NOMO-1 (cell line): ENCODE results near the gene FAM171A2.
A peak's percentile ranks its signal among the peaks of the same experiment; 100 is the strongest.

Experiments used
- DNase-seq, 2 experiments: peaks; one replicate each; lab custom pipeline; 2025; ENCODE audit not compliant: unreplicated experiment in 2 of 2; lab: John Stamatoyannopoulos, UW

FAM171A2 gene

DNA sequence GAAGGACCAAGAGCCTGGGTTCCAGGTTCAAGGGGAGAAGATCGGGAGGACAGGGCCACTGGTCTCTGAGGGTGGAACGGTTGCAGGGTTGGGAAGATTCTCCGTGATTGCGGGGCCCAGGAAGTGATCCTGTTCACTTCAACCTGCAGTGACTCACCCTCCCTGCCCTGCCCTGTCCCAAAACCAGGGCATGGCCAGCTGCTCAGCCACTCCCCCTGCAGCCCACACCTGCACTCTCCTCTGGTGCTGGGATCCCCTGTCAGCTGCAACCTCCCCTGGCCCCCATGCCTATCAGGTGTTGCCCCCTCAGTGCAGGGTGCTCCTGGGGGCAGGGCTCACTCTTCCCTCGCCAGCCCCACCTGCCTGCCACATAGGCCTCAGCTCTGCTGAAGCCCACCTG, 54.2 kb downstream of the FAM171A2 start:
- DNase-seq = no peak

DNA sequence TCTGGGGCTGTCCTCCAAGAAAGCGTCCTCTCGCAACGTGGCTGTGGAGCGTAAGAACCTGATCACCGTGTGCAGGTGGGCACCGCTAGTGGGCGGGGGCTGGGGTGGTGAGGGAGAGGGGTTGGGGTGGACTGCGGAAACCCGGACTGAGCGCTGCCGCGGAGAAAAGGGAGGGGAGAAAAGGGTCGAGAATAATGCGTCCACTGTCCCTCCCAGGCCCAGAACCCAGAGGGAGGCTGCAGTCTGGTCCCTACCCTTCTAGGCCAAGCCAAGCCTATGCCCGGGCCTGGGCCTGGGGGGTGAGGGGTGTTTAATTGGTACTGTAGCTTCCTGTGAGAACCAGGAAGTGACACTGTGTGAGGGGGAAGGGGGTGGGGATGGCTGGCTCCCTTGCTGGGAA, 54.8 kb downstream of the FAM171A2 start:
- no peak for DNase-seq

DNA sequence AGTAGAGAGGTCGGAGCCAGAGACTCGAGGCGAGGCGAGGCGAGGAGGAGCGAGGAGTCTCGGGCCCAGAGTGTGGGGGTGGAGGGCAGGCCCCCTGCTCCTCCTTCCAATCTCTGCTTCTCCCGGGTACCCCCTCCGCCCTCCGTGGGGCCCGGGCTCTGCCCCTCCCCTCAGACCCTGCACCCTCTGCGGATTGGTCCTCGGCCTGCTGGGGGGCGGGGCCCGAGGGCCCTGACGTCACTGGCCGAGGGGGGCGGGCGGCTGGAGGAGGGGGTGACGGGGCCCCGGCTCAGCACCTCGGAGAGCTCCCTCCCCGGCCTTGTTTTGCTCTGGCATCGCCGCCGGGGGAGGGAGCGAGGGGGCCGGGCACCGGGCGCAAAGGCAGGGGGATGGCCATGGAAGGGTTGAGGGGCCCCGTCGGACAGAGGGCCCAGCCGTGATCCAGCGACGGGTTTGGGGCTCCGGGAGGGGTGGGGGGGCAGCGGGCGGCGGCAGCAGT, 55.3 kb downstream of the FAM171A2 start, which contains the start of gene RUNDC3A:
Gene RUNDC3A, plus strand, starts transcription at position 282 of the 499 bp plus-strand sequence. CDS start 232 bp downstream, outside the sequence.
- DNase-seq = peak; percentile 43 to 70

DNA sequence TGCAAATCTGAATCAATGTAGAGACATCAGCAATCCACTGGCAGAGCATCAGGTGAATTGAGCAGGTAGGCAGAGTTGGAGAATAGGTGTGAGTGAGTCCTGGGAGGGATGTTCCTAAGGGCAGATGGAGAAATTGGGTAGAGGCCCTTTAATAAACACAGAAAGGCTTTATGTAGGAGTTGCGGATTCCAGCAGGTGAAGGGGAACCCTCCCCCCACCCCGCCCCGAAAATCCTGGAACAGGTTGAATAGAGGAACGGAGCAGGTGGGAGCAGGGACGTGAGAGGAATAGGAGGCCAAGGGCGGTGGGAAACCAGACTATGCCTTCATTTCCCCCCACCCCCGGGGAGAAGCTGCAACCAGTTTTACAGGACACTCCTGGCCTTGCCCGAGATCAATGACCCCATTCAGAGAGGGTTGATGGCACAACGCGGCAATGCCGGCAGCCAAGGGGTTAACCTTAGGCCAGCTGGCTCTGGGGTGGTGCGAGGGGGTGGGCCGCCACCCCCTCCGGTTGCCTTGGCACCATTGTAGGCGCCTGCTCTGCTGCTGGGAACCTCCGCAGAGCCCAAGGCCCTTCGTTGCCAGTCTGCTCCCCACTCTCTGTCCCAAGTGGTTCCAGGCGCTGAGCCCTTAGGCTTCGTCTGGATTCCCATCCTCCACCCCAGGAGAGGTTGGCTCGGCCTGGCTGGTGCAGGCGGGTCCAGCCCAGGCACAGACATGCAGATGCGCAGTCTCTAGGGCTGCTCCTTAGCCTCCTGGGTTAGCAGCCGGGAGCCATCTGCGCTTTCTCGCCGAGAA, 56.1 kb downstream of the FAM171A2 start:
- no peak for DNase-seq

DNA sequence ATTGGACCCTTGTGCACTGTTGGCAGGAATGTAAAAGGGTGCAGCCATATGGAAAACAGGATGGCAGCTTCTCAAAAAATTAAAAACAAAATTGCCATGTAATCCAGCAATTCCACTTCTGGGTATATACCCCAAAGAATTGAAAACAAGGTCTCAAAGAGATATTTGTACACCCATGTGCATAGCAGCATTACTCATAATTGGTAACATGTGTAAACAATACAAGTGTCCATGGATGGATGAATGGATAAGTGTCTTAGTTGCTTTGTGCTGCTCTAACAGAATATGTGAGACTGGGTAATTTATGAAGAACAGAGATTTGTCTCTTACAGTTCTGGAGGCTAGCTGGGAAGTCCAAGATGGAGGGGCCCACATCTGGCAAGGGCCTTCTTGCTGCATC, 59.0 kb downstream of the FAM171A2 start:
- DNase-seq = no peak
